GM21528 (cell line): Measurements from ENCODE around the gene BOLA1.
"Not testable (repeated sequence)": the region's sequence is repeated elsewhere in the genome, so short reads cannot be mapped to it uniquely, and the experiment has no call there.

Source experiments
- ATAC-seq: cut with Tn5 transposase; IDR thresholded peaks from one replicate; pipeline ENCODE4 v1.9.1; 2021; ENCODE audit warnings: mild to moderate bottlenecking, moderate library complexity; ENCODE audit not compliant: unreplicated experiment, low FRiP score

BOLA1 gene

DNA sequence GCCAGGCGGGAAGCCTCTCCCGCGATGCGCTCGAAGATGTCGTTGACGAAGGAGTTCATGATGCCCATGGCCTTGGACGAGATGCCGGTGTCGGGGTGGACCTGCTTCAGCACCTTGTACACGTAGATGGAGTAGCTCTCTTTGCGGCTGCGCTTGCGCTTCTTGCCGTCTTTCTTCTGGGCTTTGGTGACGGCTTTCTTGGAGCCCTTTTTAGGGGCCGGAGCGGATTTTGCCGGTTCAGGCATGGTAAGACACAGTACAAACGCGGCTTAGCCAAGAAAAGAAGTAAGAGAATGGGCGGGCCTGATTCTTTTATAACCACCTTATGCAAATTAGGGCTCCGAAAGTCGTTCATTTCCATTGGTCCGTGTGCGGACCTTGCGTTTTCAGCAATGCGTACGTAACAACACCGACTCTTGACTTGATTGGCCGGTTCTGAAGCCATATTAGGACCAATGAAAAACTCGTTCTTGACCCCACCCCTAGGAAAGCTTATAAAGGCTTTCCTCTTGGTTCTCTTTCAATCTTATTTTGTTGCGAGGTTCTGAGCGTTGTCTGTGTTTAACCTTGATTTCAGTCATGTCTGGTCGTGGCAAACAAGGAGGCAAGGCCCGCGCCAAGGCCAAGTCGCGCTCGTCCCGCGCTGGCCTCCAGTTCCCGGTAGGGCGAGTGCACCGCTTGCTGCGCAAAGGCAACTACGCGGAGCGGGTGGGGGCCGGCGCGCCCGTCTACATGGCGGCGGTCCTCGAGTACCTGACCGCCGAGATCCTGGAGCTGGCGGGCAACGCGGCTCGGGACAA lies 12.8 kb upstream of the BOLA1 start:
- ATAC-seq: peak; percentile 62

DNA sequence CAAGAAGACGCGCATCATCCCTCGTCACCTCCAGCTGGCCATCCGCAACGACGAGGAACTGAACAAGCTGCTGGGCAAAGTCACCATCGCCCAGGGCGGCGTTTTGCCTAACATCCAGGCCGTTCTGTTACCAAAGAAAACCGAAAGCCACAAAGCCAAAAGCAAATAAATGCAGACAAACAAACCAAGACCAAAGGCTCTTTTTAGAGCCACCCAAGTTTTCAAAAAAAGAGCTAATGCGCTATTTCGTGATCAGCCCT lies 12.2 kb upstream of the BOLA1 start:
- not testable (repeated sequence) for ATAC-seq

DNA sequence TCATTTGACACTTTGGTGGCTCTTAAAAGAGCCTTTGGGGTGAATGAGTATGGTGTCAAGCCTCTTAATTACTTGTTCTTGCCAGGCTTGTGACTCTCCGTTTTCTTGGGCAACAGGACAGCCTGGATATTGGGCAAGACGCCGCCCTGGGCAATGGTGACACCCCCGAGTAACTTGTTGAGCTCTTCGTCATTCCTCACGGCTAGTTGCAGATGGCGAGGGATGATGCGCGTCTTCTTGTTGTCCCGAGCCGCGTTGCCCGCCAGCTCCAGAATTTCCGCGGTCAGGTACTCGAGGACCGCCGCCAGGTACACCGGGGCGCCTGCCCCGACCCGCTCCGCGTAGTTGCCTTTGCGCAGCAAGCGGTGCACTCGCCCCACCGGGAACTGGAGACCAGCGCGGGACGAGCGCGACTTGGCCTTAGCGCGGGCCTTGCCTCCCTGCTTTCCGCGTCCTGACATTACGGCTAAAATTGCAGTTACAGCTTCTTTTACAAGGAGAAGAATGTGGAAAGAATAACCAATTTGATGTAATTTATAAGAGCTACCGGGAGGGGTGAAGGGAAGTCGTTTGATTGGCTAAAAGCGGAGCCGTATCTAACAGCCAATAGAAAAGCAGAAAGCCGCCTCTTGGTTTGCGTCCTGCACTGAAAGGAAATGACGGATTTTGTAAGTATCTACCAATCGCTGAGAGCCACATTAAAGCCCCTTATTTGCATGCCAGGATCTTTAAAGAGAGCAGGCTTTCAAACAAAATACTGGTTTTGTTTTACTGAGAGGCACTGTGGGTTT lies 11.7 kb upstream of the BOLA1 start:
- ATAC-seq: peak; percentile 43

- ATAC-seq: peak; percentile 17
Measured at GRCh38 chr1:149888247-149888998, 10.9 kb upstream of the BOLA1 start.

- ATAC-seq: no peak
Measured at GRCh38 chr1:149888999-149889289, 10.4 kb upstream of the BOLA1 start.

DNA sequence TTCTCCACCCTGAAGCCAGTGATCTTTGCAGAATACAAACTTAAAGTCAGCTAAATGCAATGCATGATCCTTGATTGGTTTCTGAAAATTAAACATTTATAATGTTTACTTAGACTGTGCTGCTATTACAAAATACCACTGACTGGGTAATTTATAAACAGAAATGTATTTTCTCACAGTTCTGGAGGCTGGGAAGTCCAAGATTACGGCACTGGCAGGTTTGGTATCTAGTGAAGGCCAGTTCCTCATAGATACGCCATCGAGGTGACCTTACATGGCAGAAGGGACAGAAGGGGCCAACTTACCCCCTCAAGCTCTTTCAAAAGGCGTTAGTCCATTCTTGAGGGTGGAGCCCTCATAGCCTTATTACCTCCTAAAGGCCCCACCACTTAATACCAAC lies 2.8 kb upstream of the BOLA1 start:
- ATAC-seq: no peak

GRCh38 chr1:149903836-149904491 lies 4.6 kb downstream of the BOLA1 start:
- ATAC-seq: no peak

- ATAC-seq: no peak
Measured at GRCh38 chr1:149906570-149907075, 7.3 kb downstream of the BOLA1 start.

DNA sequence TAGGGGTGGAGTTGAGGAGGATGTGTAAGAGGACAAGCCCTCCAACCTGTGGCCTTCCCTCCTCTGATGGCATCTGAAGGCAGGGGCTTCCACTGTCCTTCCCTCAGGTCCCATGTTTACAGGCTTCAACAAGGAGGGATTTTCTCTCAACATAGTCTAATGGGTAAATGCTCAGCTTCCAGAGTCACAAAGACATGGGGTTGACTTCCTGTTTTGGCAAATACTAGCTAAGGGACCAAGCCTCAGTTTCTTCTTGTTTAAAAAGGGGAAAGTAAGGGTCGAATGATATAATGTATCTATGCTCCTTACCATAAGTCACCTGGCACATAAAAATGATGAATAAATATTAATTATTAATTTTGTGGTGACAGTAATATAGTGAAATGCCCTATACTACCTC lies 15.2 kb downstream of the BOLA1 start:
- no peak for ATAC-seq

- ATAC-seq: no peak
Measured at GRCh38 chr1:149915429-149916192, 16.2 kb downstream of the BOLA1 start.

DNA sequence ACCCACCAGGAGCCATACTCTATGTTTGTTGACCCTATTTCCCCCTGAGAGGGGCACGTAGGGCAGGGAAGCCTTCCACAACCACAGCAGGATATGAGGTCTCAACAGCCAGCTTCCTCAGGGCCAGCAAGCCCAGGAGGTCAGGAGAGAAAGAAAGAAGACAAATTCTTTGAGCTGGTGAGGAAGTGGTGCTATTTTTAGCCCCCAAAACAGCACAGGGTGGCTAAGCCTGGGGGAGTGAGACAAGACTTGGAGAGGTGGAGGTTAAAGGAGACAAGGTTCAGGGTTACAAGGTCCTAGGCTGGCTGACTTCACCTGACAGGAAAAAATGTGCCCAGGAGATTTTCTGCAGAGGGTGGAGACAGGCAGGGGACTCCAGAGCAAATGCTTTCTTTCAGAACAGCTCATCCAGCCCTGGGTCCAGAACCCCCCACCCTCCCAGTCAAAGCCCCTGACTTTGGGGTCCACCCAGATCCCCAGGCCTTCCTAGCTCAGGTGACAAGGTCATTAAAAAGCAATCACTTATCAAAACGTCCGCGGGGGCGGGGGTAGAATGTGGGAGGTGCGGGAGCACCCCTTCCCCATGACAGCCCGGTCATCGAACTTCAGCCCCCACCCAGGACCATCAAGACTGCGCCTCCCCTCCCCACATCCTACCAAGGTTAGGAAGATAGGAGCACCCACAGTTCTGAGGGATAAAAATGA lies 17.0 kb downstream of the BOLA1 start:
- no peak for ATAC-seq

DNA sequence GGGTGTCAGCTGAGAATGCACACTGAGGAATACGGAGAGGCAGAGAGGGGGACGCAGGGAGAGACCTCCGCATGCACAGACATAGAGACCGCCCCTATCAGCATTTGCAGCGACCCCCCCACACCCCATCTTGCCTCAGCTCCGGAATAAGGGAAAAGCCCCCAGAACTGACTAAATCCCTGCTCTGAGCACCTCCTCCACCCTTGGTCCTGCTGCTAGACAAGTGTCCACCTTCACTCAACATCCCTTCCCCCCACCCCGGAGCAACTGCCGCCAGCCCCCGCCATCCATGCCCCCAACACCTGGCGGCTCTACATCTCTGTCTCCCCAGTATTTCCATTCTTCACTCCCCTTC lies 17.5 kb downstream of the BOLA1 start:
- ATAC-seq: no peak

GRCh38 chr1:149917571-149918144 lies 18.3 kb downstream of the BOLA1 start, which contains the start of gene SV2A:
TSS of gene SV2A (minus strand) at chr1:149917844. CDS start at chr1:149913840, 4,004 bp downstream.
- ATAC-seq: no peak

DNA sequence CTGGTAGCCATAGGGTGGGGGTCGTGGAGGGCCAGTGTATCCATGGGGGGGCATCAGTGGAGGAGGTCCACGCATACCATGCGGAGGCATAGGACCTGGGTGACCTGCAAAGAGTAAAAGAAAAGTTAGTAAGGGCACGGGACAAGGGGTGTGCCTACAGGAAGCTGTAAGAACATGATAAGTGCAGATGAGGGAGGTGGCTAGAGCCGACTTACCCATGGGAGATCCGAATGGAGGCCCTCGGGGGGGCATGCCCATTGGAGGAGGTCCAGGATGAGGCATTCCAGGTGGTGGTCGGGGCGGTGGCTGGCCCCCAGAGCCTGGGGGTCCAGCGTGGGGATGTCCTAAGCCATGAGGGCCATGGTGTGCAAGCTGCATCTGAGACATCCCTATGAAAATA lies 24.3 kb downstream of the BOLA1 start:
- no peak for ATAC-seq

- no peak for ATAC-seq
Measured at GRCh38 chr1:149925345-149925744, 26.0 kb downstream of the BOLA1 start.

GRCh38 chr1:149925751-149926150 lies 26.4 kb downstream of the BOLA1 start:
- ATAC-seq: no peak

DNA sequence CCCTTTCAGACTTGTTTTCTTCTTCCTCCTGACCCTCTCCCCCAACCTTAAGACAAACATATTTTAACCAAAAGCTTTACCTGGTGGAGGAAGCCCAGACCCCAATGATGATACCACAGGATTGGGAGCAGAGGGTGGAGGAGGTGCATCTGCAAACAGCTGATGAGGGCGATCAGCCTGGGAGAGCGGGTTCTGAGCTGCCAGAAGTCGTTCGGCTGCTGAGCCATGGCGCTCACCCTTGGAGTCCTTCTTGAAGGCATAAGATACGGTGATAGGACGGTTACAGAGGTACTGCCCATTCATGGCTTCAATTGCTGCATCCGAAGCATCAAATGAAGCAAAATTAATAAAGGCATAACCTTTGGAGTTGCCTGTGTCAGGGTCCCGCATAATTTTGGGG lies 26.9 kb downstream of the BOLA1 start:
- ATAC-seq: no peak

GRCh38 chr1:149927056-149927562 lies 27.7 kb downstream of the BOLA1 start:
- no peak for ATAC-seq
